Activated CD4-positive, alpha-beta T cell treated with anti-CD3 and anti-CD28 coated beads for 4 hours (primary cell): ENCODE data around the gene GGACT.
"Not testable (repeated sequence)": the region's sequence is repeated elsewhere in the genome, so short reads cannot be mapped to it uniquely, and the experiment has no call there.

Source experiments
- DNase-seq, 2 donors: peaks; one replicate each; pipeline ENCODE4 v3.0.0-alpha.2; 2020

Gene GGACT

GRCh38 chr13:100600461-100600860 is 11.9 kb upstream of the GGACT start:
- no peak for DNase-seq

GRCh38 chr13:100597253-100597652 is 8.7 kb upstream of the GGACT start:
- DNase-seq = no peak

GRCh38 chr13:100596516-100596915 is 7.9 kb upstream of the GGACT start:
- no peak for DNase-seq

GRCh38 chr13:100594731-100595130 is 6.1 kb upstream of the GGACT start:
- DNase-seq = no peak

GRCh38 chr13:100594255-100594654 is 5.7 kb upstream of the GGACT start:
- no peak for DNase-seq

GRCh38 chr13:100589178-100589725 is 663 bp upstream of the GGACT start:
- peak in 1 of 2 donors; percentile 14 for DNase-seq

GRCh38 chr13:100584896-100585295 is 3.7 kb downstream of the GGACT start:
- peak; percentile 9 to 13 for DNase-seq

- DNase-seq = no peak
Observed at GRCh38 chr13:100581504-100581903, 7.1 kb downstream of the GGACT start.

- no peak for DNase-seq
Observed at GRCh38 chr13:100581030-100581429, 7.6 kb downstream of the GGACT start.

- DNase-seq = no peak
Observed at GRCh38 chr13:100580045-100580444, 8.5 kb downstream of the GGACT start.

GRCh38 chr13:100577239-100577638 is 11.3 kb downstream of the GGACT start:
- not testable (repeated sequence) for DNase-seq

- peak; percentile 75 to 80 for DNase-seq
Observed at GRCh38 chr13:100573121-100573520, 15.5 kb downstream of the GGACT start.

GRCh38 chr13:100566543-100566942 is 22.0 kb downstream of the GGACT start:
- no peak for DNase-seq

GRCh38 chr13:100565286-100565685 is 23.3 kb downstream of the GGACT start:
- no peak for DNase-seq

GRCh38 chr13:100564444-100565223 is 24.0 kb downstream of the GGACT start:
- DNase-seq = no peak

- no peak for DNase-seq
Observed at GRCh38 chr13:100563779-100564178, 24.8 kb downstream of the GGACT start.

GRCh38 chr13:100561599-100562204 is 26.9 kb downstream of the GGACT start:
- DNase-seq = no peak

- no peak for DNase-seq
Observed at GRCh38 chr13:100561158-100561499, 27.5 kb downstream of the GGACT start.

GRCh38 chr13:100560498-100561157 is 28.0 kb downstream of the GGACT start:
- DNase-seq = no peak

GRCh38 chr13:100559886-100560285 is 28.7 kb downstream of the GGACT start:
- no peak for DNase-seq

- no peak for DNase-seq
Observed at GRCh38 chr13:100552755-100553154, 35.8 kb downstream of the GGACT start.

- no peak for DNase-seq
Observed at GRCh38 chr13:100549316-100549715, 39.3 kb downstream of the GGACT start.

- DNase-seq = no peak
Observed at GRCh38 chr13:100547791-100548201, 40.8 kb downstream of the GGACT start.
